Activated CD8-positive, alpha-beta memory T cell treated with anti-CD3 and anti-CD28 coated beads, Interleukin-2, amount 50 U/mL, for 1 hour (primary cell): ENCODE results near the gene ERVV-1.
"Not testable (repeated sequence)": the region's sequence is repeated elsewhere in the genome, so short reads cannot be mapped to it uniquely, and the experiment has no call there.

Source experiments
- DNase-seq: peaks from one replicate; pipeline ENCODE4 v3.0.0-alpha.2; 2020; ENCODE audit errors: extremely low read depth

The ERVV-1 gene

DNA sequence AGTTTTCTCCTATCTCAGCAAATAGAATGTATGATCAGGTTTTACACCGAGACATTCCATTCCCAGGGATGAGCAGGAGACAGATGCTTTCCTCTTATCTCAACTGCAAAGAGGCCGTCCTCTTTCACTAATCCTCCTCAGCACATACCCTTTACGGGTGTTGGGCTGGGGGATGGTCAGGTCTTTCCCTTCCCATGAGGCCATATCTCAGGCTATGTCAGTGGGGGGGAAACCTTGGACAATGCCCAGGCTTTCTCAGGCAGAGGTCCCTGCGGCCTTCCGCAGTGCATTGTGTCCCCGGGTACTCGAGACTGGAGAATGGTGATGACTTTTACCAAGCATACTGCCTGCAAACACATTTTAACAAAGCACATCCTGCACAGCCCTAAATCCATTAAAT lies 14.6 kb downstream of the ERVV-1 start:
- DNase-seq, result not testable (repeated sequence)

DNA sequence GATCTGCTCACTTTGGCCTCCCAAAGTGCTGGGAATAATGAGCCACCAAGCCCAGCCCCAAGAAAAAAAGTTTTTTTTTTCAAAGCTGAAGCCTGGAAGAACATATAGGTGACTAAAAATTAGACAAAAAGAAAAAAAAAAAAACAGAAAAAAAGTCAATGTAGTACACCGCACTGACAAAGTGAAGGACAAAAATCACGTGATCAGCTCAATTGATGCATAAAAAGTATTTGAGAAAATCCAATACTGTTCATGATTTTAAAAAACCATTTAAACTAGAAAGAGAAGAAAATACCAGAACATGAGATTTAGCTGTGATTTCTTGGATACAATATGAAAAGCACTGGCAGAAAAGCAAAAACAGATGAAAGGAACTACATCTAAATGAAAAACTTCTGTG lies 20.3 kb downstream of the ERVV-1 start:
- DNase-seq, result no peak

DNA sequence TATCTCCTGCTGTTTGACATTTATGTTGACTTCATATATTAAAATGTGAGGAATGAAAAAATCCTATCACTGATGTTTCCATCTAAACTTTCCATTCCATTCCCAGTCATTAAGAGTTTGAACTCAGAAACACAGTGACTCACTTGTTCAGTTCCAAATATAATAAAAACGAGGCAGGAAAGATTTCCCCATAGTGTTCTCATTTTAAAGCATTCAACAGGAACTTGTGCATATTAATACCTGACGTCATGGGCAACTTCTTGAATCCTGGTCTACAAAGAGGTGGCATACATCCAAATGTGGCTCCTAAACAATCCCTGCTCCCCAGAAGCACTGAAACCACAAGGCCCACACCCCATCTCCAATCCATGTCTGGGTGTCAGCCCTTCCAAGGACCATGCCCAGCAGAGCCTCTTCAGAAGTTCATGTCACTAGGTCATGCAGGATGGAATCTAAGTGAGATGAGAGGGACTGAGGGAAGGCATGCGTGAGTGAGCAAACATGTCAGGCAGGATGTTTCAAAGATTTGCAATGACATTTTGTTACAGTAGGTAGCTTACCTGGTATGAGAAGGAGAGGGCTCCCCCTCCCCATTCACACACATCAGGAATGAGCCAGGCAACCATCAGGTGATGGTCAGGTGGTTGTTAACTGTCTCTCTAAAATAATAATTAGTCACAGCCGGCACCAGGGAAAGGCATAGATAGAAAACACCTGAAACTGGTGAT lies 21.4 kb downstream of the ERVV-1 start:
- no peak for DNase-seq

DNA sequence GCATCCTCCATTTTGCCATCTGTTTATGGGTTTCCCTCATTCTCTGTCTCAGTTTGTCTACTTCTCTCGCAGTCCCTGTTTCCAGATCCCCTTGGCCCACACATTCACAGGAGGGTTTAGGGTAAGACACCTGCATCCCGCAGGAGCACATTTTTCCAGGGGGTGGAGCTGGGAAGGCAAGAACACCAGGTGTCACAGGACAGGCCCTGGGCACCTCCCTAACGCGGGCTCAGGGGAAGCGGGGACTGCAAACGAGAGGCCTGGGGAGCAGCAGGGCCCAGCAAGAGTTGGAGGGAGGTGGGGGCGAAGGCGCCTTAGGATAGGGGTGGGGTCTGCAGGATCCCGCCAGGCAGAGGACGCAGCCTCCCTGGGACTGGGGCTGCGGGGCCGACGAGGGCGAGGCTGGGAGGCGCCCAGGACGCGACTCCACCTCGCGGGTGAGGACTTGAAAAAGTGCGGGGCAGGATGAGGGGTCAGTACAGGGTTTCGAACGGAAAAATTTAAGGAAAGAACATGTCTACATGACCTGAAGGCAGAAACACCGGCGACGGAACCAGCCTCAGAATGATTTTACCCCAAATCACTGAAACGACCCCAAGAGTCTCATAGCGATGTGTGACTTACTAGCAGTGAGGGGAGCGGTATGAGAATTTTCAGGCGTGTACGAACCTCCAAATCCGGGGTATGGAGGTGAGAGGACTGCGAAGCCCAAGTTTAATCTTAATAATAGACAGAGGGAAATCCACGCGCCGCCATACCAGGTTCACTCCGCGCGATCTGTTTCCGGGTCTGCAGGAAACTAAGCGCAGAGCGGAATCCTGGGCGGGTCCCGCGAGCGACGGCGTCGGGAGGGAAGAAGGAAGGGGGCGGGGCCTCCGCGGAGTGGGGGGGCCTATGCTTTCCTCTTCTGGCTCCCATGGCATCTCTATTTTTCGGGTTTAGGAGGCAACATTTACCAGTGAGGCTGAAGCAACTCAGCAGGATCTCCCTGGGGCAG lies 23.7 kb downstream of the ERVV-1 start:
- DNase-seq, result no peak

DNA sequence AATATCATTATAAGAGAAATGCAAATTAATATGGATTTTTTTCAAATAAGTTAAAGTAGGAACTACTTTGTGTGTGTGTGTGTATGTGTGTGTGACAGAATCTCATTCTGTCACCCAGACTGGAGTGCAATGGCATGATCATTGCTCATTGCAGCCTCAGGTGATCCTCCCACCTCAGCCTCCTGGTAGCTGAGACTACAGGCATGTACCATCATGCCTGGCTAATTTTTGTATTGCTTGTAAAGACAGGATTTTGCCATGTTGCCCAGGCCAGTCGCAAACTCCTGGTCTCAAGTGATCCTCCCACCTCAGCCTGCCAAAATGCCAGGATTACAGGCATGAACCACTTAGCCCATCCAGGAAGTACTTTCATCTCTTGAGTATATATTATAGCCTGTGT lies 27.6 kb downstream of the ERVV-1 start:
- DNase-seq, result no peak

DNA sequence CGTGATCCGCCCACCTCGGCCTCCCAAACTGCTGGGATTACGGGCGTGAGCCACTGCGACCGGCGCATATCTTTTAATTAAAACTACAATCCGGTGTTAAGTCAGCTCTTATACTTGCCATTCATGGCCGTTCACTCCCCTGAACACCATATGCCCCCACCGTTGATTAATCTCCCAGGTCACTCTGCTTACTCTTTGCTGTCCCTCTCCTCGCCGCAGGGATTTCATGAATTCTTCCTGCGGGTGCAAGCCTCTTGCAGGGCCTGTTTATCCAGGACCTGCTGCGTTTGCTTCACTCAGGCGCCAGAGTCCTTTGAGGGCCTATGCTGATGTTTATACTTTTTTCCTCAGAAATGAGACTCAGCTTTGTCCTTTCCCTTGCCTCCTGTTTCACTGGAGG lies 31.8 kb downstream of the ERVV-1 start:
- DNase-seq, result no peak

DNA sequence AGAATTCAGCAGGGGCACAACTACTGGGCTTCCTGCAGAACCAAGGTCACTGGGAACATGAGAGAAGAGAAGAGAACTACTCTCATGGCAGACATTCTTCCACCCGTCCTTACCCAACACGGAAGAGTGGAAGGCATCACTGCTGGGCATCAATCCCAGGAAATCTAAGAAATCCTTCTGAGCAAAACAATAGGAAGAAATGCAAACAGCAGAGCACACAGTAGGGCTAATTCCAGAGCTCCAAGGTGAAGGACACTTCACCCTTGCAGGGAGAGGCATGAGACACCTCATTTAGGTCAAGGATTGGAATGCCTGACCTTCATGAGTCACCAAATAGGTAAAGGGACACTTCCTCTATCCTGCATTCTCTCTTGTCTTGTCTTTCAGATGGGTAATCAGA lies 33.7 kb downstream of the ERVV-1 start:
- no peak for DNase-seq

DNA sequence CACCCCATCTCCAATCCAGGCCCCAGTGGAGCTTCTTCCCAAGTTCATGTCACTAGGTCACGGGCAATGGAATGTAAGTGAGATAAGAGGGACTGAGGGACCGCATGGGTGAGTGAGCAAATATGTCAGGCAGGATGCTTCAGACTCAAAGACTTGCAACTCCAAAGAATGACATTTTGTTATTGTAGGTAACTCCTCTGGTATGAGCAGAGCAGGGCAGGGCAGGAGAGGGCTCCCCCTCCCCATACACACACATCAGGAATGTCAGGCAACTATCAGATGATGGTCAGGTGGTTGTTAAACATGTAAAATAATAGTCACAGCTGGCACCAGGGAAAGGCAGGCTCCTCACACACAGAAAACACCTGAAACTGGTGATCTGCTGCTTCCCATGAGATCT lies 41.4 kb downstream of the ERVV-1 start:
- no peak for DNase-seq

DNA sequence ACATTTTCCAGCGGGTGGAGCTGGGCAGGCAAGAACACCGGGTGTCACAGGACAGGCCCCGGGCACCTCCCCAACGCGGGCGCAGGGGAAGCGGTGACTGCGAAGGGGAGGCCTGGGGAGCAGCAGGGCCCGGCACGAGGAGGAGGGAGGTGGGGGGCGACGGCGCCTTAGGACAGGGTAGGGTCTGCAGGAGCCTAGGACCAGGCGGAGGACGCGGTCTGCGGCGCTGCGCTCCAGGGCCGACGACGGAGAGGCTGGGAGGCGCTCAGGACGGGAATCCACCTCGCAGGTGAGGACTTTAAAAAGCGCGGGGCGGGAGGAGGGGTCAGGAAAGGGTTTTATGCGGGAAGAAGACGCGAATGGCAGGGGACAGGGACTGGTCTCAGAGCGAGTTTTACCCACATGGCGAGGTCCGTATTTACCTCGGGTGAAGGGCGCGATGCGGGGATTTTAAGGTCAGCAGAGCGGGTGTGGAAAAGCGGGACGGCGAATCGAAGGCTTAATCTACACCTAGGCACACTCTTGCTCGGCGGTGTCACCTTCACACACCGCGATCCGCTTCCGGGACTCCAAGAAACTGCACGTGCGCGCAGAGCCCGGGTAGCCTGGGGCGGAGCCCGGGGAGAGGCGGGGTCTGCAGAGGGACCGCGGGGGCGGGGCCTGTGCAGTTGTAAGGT lies 44.3 kb downstream of the ERVV-1 start:
- DNase-seq, result no peak
